Activated B cell treated with CpG ODN at 0.5 μM for 24 hours (primary cell): Measurements from ENCODE around the gene RCOR1. TPM values are rescaled to one million over a fixed set of nuclear protein-coding genes. Genes with fewer than 3 reads are reported as not detected.

Source experiments
- ATAC-seq: fragments of 200-7000 bp; cut with Tn5 transposase; one replicate; pipeline ENCODE4 v1.10.0; 2021; ENCODE audit warnings: low read depth, mild to moderate bottlenecking, moderate library complexity
- CTCF ChIA-PET: fragments of 350-600 bp; sonication (Branson Sonifier 250); formaldehyde crosslinking; loops from one replicate; lab custom pipeline; 2021; ENCODE audit warnings: antibody characterized with exemption; lab: Charles Lee
- POLR2A ChIA-PET: fragments of 350-600 bp; sonication (Branson Sonifier 250); formaldehyde crosslinking; loops from one replicate; lab custom pipeline; 2021; ENCODE audit warnings: antibody characterized with exemption; lab: Charles Lee
- DNase-seq: peaks from one replicate; pipeline ENCODE4 v3.0.0; 2022
- H3K27ac Mint-ChIP-seq: one replicate; pipeline ENCODE4 v1.8.0; 2020; ENCODE audit warnings: mixed read lengths
- H3K27me3 Mint-ChIP-seq: one replicate; pipeline ENCODE4 v1.8.0; 2021; ENCODE audit warnings: mixed read lengths
- H3K36me3 Mint-ChIP-seq: one replicate; pipeline ENCODE4 v1.8.0; 2021; ENCODE audit warnings: low read depth, mixed read lengths
- H3K4me1 Mint-ChIP-seq: one replicate; pipeline ENCODE4 v1.8.0; 2021; ENCODE audit warnings: mixed read lengths
- H3K4me3 Mint-ChIP-seq: one replicate; pipeline ENCODE4 v1.8.0; 2020; ENCODE audit warnings: mild to moderate bottlenecking, mixed read lengths
- H3K9me3 Mint-ChIP-seq: one replicate; pipeline ENCODE4 v1.8.0; 2020; ENCODE audit warnings: mixed read lengths
- CTCF ChIP-seq: fragments of 200-600 bp; IDR thresholded peaks from one replicate; pipeline ENCODE4 v1.8.0; 2022; ENCODE audit warnings: antibody characterized with exemption, mild to moderate bottlenecking
- intact Hi-C: fragments of 100-400 bp; cut with micrococcal nuclease; formaldehyde crosslinking; loops from one replicate; pipeline ENCODE4 v1.15.1; 2024
- total RNA-seq: library from RNA; stranded (reverse); gene quantifications from 2 replicates; pipeline ENCODE4 v1.2.3, GENCODE V29; 2022

Gene RCOR1
- total RNA-seq, 1 donor from 2014 or later = 23.0 TPM

- ATAC-seq = no peak
- ChIA-PET CTCF (interaction anchor here (1.3 to 2.0 kb wide), 3 partner anchors 8 to 17 kb away, joined by 3 to 11 read pairs (median 3); no protein-coding TSS in a partner anchor), POLR2A (no interaction called here)
- no peaks in the 10 kb centered on the region for H3K9me3 Mint-ChIP-seq
- no peak for DNase-seq
- TF ChIP-seq CTCF = no peak
- no peaks in the 10 kb centered on the region for H3K27me3 Mint-ChIP-seq
- H3K4me3 Mint-ChIP-seq = no peak overlapping the region
- no peak overlapping the region for H3K27ac Mint-ChIP-seq
- peaks cover 30% of the 10 kb centered on the region for H3K4me1 Mint-ChIP-seq
- intact Hi-C loops = no loop called here
- peaks cover 19% of the 10 kb centered on the region for H3K36me3 Mint-ChIP-seq
Observed at GRCh38 chr14:102686196-102686801, 93.8 kb downstream of the RCOR1 start.

GRCh38 chr14:102688290-102688689 is 95.8 kb downstream of the RCOR1 start:
- no peak for TF ChIP-seq CTCF
- ChIA-PET CTCF (interaction anchor here (1.6 kb wide), 1 partner anchor 229 kb away, joined by 3 read pairs; no protein-coding TSS in a partner anchor), POLR2A (no interaction called here)
- intact Hi-C loops = no loop called here
- Mint-ChIP-seq H3K36me3 (peaks cover 10% of the 10 kb centered on the region), H3K4me1 (peaks cover 40% of the 10 kb centered on the region), H3K27me3 (no peaks in the 10 kb centered on the region), H3K4me3 (no peak overlapping the region), H3K27ac (no peak overlapping the region), H3K9me3 (no peaks in the 10 kb centered on the region)
- no peak for DNase-seq
- no peak for ATAC-seq

- ATAC-seq (no peak), DNase-seq (no peak)
- H3K27me3 Mint-ChIP-seq = no peaks in the 10 kb centered on the region
- no peak overlapping the region for H3K27ac Mint-ChIP-seq
- peaks cover 3% of the 10 kb centered on the region for H3K36me3 Mint-ChIP-seq
- ChIA-PET CTCF (interaction anchor here (1.0 to 1.4 kb wide), 3 partner anchors 37 to 414 kb away, joined by 3 to 4 read pairs (median 4); no protein-coding TSS in a partner anchor), POLR2A (interaction anchor here (0.6 kb wide), 1 partner anchor 84 kb away, joined by 5 read pairs; no protein-coding TSS in a partner anchor)
- peaks cover 50% of the 10 kb centered on the region for H3K4me1 Mint-ChIP-seq
- intact Hi-C loops = loop anchor here (5.0 kb wide), 3 partner anchors 98 to 497 kb away; partner anchors contain the start of gene RCOR1
- no peak overlapping the region for H3K4me3 Mint-ChIP-seq
- no peaks in the 10 kb centered on the region for H3K9me3 Mint-ChIP-seq
- TF ChIP-seq CTCF = no peak
Observed at GRCh38 chr14:102690509-102691286, 98.2 kb downstream of the RCOR1 start.

- H3K36me3 Mint-ChIP-seq = no peaks in the 10 kb centered on the region
- H3K4me1 Mint-ChIP-seq = peaks cover 56% of the 10 kb centered on the region
- POLR2A ChIA-PET = no interaction called here
- CTCF ChIA-PET = interaction anchor here (1.0 to 1.1 kb wide), 2 partner anchors 38 to 97 kb away, joined by 3 to 4 read pairs; no protein-coding TSS in a partner anchor
- no peak overlapping the region for H3K4me3 Mint-ChIP-seq
- no peak overlapping the region for H3K27ac Mint-ChIP-seq
- no peaks in the 10 kb centered on the region for H3K27me3 Mint-ChIP-seq
- H3K9me3 Mint-ChIP-seq = no peaks in the 10 kb centered on the region
- DNase-seq = no peak
- intact Hi-C loops = loop anchor here (5.0 kb wide), 3 partner anchors 99 to 496 kb away; partner anchors contain the start of gene RCOR1
- no peak for ATAC-seq
- TF ChIP-seq CTCF = no peak
Observed at GRCh38 chr14:102691763-102692162, 99.3 kb downstream of the RCOR1 start.

GRCh38 chr14:102692334-102692733 is 99.9 kb downstream of the RCOR1 start:
- Mint-ChIP-seq H3K4me3 (no peak overlapping the region), H3K9me3 (no peaks in the 10 kb centered on the region), H3K27ac (no peak overlapping the region), H3K36me3 (no peaks in the 10 kb centered on the region), H3K27me3 (no peaks in the 10 kb centered on the region), H3K4me1 (peaks cover 56% of the 10 kb centered on the region)
- no peak for ATAC-seq
- no peak for DNase-seq
- ChIA-PET CTCF (interaction anchor here (3.1 to 4.1 kb wide), 2 partner anchors 97 to 414 kb away, joined by 28 to 30 read pairs; no protein-coding TSS in a partner anchor), POLR2A (no interaction called here)
- TF ChIP-seq CTCF = no peak
- intact Hi-C loops = loop anchor here (5.0 kb wide), 3 partner anchors 100 to 495 kb away; partner anchors contain the start of gene RCOR1
